Heart right ventricle (tissue), 16 donors: ENCODE data around the gene F10. TPM values are rescaled to one million over a fixed set of nuclear protein-coding genes. Genes with fewer than 3 reads are reported as not detected.
A peak's percentile ranks its signal among the peaks of the same experiment; 100 is the strongest.

Experiments
- ATAC-seq, 8 donors: fragments of 200-7000 bp; cut with Tn5 transposase; one replicate each; pipeline ENCODE4 v1.9.1; 2020; ENCODE audit warnings: mild to moderate bottlenecking in 8 of 8, moderate library complexity in 8 of 8, moderate number of reproducible peaks in 1 of 8
- DNase-seq, 2 donors: peaks; one replicate each; pipeline ENCODE4 v3.0.0-alpha.2; 2020
- H3K27ac ChIP-seq, 10 donors: fragments of 200-600 bp; sonication (generic) in 2 of 10; one replicate each; pipeline versions ENCODE4 v1.5.0 to v1.8.0; 2020 to 2022; ENCODE audit warnings: mild to moderate bottlenecking in 3 of 10
- H3K27me3 ChIP-seq, 7 donors: fragments of 200-600 bp; one replicate each; pipeline ENCODE4 v1.8.0; 2021 to 2022; ENCODE audit warnings: mild to moderate bottlenecking in 2 of 7
- H3K36me3 ChIP-seq, 9 donors: fragments of 200-600 bp; sonication (generic) in 1 of 9; one replicate each; pipeline versions ENCODE4 v1.5.0 to v1.8.0; 2020 to 2022; ENCODE audit warnings: mild to moderate bottlenecking in 2 of 9
- H3K4me1 ChIP-seq, 9 donors: fragments of 200-600 bp; sonication (generic) in 1 of 9; one replicate each; pipeline versions ENCODE4 v1.5.0 to v1.8.0; 2020 to 2022; ENCODE audit warnings: mild to moderate bottlenecking in 4 of 9
- H3K4me3 ChIP-seq, 10 donors: fragments of 200-600 bp; sonication (generic) in 2 of 10; one replicate each; pipeline versions ENCODE4 v1.5.0 to v1.8.0; 2020 to 2022; ENCODE audit warnings: mild to moderate bottlenecking in 7 of 10, moderate library complexity in 2 of 10
- H3K9me3 ChIP-seq, 11 donors: fragments of 200-600 bp in 10 of 11; sonication (generic) in 2 of 11; one replicate each; pipeline versions ENCODE4 v1.5.0 to v1.8.0; 2013 to 2022; ENCODE audit warnings: mild to moderate bottlenecking in 2 of 11, control low read depth in 1 of 11, moderate library complexity in 1 of 11
- WGBS, 2 donors: extraction: QIAGEN DNeasy Blood & Tissue Kit; methylation state at CpG; one replicate each; pipeline ENCODE4 v1.1.7; 2013; ENCODE audit warnings: inconsistent platforms in 1 of 2; 5-methylcytosine and 5-hydroxymethylcytosine counted together
- intact Hi-C, 10 donors: fragments of 100-400 bp; cut with DNase I; formaldehyde crosslinking; loops; one replicate each; pipeline versions ENCODE4 v1.11.1 to v1.14.2; 2022
- polyA plus RNA-seq, 2 donors: library from polyadenylated mRNA; stranded (reverse); fragments of 200-250 nt; gene quantifications; one replicate each; pipeline ENCODE4 v1.2.3, GENCODE V29; 2013
- total RNA-seq, 10 donors: library from RNA; stranded (reverse); fragmentation: NEBNext Ultra II Directional in 3 of 10; extraction: Animal tissue kit (Norgen Biotek cat#: 25700) in 3 of 10; gene quantifications; one replicate each; pipeline versions ENCODE4 v1.2.1 to v1.2.4, GENCODE V29; 2021 to 2023
- TF ChIP-seq, protein P1 (sequence below), 9 donors: fragments of 200-600 bp; sonication (generic) in 2 of 9; IDR thresholded peaks; one replicate each; pipeline versions ENCODE4 v1.5.0 to v1.8.0; 2021 to 2022; ENCODE audit warnings: antibody characterized with exemption in 9 of 9, mild to moderate bottlenecking in 5 of 9, moderate library complexity in 1 of 9
- donor health status: Arrhythmogenic right ventricular cardiomyopathy.
- donor health status: ischemic (EF 13 %, LVEDD 7.1; RV severe dilation, severe dysfunction).
- donor health status: healthy with polysubstance abuse.
- donor health status: DM: no; HTN: yes; CAD: no.
- donor health status: DM: no; HTN: no; CAD: no.
- donor health status: ischemic (EF 25% LVEDD 6.9; RV normal size, moderate dysfunction).
- donor health status: ischemic (EF 25% LVEDD 5.7; RV mildly dilated, moderate dysfunction).
- donor health status: healthy.
- donor health status: DM: yes; HTN: yes; CAD: no.
- donor health status: Ischemic cardiomyopathy.
- donor health status: ischemic (EF 35%, LVEDD 5.7; RV mildly dilated, moderate dysfunction).
- donor health status: nonischemic (EF 11% LVEDD 7.7; RV severe dilation, severe dysfunction).
- donor health status: DM: yes; HTN: yes; CAD: no.
- donor health status: PGD.
- donor health status: ischemic (EF 29% LVEDD 5.4; RV normal size, mild dysfunction).
- donor health status: nonischemic (EF 23%, LVEDD 6.1; RV moderate dilation, normal function).

F10 gene
- total and polyA plus RNA-seq, 12 donors, result 1.7 to 15.1 (median 6.3) TPM

DNA sequence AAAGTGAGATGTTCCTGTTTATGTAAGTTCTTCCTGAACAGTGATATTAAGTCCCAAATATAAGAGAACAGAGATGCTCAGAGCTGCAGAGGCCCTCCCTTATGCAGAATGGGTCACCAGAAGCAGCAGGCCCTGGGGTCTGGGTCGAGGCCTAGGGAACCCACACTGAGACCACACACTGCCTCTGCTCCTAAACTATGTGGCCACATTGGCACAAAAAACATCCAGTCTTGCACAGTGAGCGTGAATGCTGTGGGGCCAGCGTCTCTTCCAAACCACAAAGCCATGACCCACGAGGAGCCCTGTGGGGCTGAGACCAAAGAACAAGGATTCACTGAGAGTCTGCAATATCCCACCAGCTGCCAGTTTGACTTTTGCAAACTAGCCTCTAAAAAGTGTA is 59.4 kb downstream of the F10 start:
- Histone ChIP-seq H3K9me3 (no peaks in the 10 kb centered on the region), H3K27ac (no peak overlapping the region), H3K4me1 (peaks cover 3 to 43% (median 21%) of the 10 kb centered on the region in 9 donors), H3K36me3 (peaks cover 0 to 88% (median 48%) of the 10 kb centered on the region in 9 donors), H3K4me3 (no peak overlapping the region), H3K27me3 (no peaks in the 10 kb centered on the region)
- intact Hi-C loops, result no loop called here
- DNase-seq, result no peak
- TF ChIP-seq, protein P1, sequence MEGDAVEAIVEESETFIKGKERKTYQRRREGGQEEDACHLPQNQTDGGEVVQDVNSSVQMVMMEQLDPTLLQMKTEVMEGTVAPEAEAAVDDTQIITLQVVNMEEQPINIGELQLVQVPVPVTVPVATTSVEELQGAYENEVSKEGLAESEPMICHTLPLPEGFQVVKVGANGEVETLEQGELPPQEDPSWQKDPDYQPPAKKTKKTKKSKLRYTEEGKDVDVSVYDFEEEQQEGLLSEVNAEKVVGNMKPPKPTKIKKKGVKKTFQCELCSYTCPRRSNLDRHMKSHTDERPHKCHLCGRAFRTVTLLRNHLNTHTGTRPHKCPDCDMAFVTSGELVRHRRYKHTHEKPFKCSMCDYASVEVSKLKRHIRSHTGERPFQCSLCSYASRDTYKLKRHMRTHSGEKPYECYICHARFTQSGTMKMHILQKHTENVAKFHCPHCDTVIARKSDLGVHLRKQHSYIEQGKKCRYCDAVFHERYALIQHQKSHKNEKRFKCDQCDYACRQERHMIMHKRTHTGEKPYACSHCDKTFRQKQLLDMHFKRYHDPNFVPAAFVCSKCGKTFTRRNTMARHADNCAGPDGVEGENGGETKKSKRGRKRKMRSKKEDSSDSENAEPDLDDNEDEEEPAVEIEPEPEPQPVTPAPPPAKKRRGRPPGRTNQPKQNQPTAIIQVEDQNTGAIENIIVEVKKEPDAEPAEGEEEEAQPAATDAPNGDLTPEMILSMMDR (IDR thresholded peaks at IDR 0.05), result no peak
- no peak for ATAC-seq
- 95 to 96% methylated on average over 4 of the region's 4 CpGs for WGBS, 2 donors

DNA sequence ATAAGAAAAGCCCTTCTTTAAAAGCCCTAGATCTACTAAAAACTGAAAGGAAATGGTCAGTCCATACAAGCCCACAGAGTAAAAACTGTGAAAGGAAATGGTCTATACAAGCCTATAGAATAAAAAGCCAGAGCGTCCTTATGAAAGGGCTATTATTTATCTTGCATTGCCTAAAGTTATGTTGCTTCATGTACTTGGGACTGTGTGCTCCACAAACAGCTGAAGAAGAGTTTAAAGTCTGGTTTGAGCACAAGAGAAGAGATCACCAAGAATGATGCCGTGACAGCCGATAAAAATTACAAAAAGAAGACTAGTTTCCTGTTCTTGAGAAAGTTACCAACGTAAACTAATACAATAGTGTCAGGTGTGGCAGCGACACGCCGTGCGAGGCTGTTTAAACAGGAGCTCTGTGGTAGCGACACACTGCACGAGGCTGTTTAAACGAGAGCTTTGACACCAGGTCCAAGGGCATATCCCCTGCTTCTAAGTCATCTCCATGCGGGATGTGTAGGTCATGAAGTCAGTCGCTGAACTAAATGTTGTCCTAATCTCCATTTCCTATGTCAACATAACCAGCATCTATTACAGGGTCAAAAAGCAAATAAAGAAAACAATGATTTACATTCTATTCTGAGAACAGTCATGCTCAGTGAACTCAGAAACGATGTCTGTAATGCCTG is 61.0 kb downstream of the F10 start:
- TF ChIP-seq, protein P1 (IDR thresholded peaks at IDR 0.05), result no peak
- 88 to 91% methylated on average over 14 of the region's 14 CpGs for WGBS, 2 donors
- intact Hi-C loops, result no loop called here
- Histone ChIP-seq H3K27me3 (no peaks in the 10 kb centered on the region), H3K4me1 (peaks cover 5 to 44% (median 20%) of the 10 kb centered on the region in 9 donors), H3K9me3 (no peaks in the 10 kb centered on the region), H3K36me3 (peaks cover 0 to 82% (median 34%) of the 10 kb centered on the region in 9 donors), H3K4me3 (no peak overlapping the region), H3K27ac (no peak overlapping the region)
- DNase-seq (no peak), ATAC-seq (no peak)

DNA sequence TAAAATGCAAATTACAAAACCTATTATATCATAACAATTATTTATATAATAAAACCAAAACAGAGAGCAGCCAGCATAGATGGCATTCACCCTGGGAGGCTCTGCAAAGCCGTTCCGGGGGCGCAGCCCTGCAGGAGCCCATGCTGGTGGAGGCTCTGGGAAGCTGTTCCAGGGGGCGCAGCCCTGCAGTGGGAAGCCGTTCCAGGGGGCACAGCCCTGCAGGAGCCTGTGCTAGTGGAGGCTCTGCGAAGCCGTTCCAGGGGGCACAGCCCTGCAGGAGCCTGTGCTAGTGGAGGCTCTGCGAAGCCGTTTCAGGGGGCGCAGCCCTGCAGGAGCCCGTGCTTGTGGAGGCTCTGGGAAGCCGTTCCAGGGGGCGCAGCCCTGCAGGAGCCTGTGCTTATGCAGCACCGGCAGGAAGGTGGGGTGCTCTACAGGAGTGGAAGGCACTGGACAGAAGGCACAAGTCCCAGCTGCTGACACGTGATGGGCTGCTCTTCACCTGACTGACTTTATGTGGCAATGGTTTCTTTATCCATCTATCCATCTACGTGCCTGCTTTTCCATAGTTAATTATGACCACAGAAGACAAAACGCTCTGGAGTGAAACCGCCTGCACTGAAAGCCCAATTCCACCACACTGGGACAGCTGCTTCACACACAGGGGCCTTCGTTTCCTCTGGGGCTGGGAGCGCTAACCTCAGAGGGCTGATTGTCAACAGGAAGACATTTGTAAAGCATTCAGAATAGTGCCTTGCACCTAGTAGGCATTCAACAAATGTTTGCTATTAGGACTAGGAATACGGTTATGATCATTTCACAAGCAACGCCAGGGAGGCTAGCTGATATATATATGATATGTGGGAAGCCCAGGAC is 62.2 kb downstream of the F10 start:
- Histone ChIP-seq H3K4me1 (peaks cover 0 to 35% (median 13%) of the 10 kb centered on the region in 9 donors), H3K27me3 (no peaks in the 10 kb centered on the region), H3K4me3 (no peak overlapping the region), H3K9me3 (no peaks in the 10 kb centered on the region), H3K27ac (peak overlapping the region in 1 of 10 donors; percentile 85), H3K36me3 (peaks cover 0 to 82% (median 27%) of the 10 kb centered on the region in 9 donors)
- 92 to 94% methylated on average over 22 of the region's 22 CpGs for WGBS, 2 donors
- intact Hi-C loops, result no loop called here
- ATAC-seq (no peak), DNase-seq (no peak)
- TF ChIP-seq, protein P1 (IDR thresholded peaks at IDR 0.05), result no peak

DNA sequence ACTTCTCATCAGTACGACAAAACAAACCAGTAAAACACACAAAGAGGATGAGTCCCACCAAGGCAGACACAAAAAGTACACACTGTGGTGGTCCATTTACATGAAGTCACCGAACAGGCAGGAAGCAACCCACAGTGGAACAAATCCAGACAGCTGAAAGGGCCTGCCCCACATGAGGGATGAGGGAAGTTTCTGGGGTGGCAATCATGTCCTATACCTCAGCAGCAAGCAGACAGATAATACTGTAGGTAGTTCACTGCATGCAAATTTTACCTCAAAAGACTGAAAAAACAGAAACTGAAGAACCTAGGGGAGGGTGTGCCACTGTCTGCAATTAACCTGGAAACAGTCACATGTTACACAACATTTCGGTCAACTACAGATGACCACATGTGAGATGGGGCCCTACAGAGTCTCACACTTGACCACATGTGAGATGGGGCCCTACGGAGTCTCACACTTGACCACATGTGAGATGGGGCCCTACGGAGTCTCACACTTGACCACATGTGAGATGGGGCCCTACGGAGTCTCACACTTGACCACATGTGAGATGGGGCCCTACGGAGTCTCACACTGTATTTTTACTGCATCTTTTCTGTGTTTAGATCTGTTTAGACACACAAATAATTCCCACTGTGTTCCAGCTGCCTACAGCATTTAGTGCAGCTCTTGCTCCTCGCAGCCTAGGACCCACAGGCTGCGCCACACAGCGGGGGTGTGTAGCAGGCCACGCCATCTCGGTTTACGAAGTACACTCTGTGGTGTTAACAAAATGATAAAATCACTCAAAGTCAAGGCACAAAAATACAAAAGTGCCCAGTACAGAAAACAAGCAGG is 63.7 kb downstream of the F10 start:
- Histone ChIP-seq H3K27me3 (no peaks in the 10 kb centered on the region), H3K36me3 (peaks cover 0 to 82% (median 24%) of the 10 kb centered on the region in 9 donors), H3K27ac (peak overlapping the region in 8 of 10 donors; percentile 63 to 85 (median 69)), H3K9me3 (no peaks in the 10 kb centered on the region), H3K4me3 (peak overlapping the region in 1 of 10 donors; percentile 18), H3K4me1 (peaks cover 0 to 30% (median 10%) of the 10 kb centered on the region in 9 donors)
- peak in 1 of 8 donors; percentile 25 for ATAC-seq
- intact Hi-C loops, result loop anchor here in 1 of 10 donors (2.0 kb wide), 1 partner anchor 21 kb away; no protein-coding TSS in a partner anchor
- WGBS, 2 donors, result 80 to 85% methylated on average over 13 of the region's 13 CpGs
- TF ChIP-seq, protein P1 (IDR thresholded peaks at IDR 0.05), result no peak
- no peak for DNase-seq
